Mucosa of rectum (tissue), 2 donors: ENCODE measurements around the gene BTN1A1.
A peak's percentile ranks its signal among the peaks of the same experiment; 100 is the strongest.
"Not testable (repeated sequence)": the region's sequence is repeated elsewhere in the genome, so short reads cannot be mapped to it uniquely, and the experiment has no call there.

Experiments used
- H3K27ac ChIP-seq, 2 donors: one replicate each; pipeline ENCODE4 v1.7.0; 2013; ENCODE audit warnings: inconsistent platforms in 2 of 2, low read depth in 2 of 2, low read length in 2 of 2
- H3K27me3 ChIP-seq, 2 donors: one replicate each; pipeline ENCODE4 v1.7.0; 2013; ENCODE audit warnings: low read length in 2 of 2; ENCODE audit not compliant: control insufficient read depth in 2 of 2, insufficient read depth in 2 of 2
- H3K36me3 ChIP-seq, 2 donors: one replicate each; pipeline ENCODE4 v1.7.0; 2013; ENCODE audit warnings: low read length in 2 of 2; ENCODE audit not compliant: control insufficient read depth in 2 of 2, insufficient read depth in 2 of 2
- H3K4me1 ChIP-seq, 2 donors: one replicate each; pipeline ENCODE4 v1.7.0; 2013; ENCODE audit warnings: low read length in 2 of 2, mild to moderate bottlenecking in 1 of 2; ENCODE audit not compliant: control insufficient read depth in 2 of 2, insufficient read depth in 2 of 2
- H3K4me3 ChIP-seq, 2 donors: one replicate each; pipeline ENCODE4 v1.7.0; 2013; ENCODE audit warnings: low read length in 2 of 2
- H3K9ac ChIP-seq, 2 donors: one replicate each; pipeline ENCODE4 v1.7.0; 2013; ENCODE audit warnings: low read length in 2 of 2, low read depth in 1 of 2, mild to moderate bottlenecking in 1 of 2
- H3K9me3 ChIP-seq, 2 donors: one replicate each; pipeline ENCODE4 v1.7.0; 2013; ENCODE audit warnings: low read length in 2 of 2; ENCODE audit not compliant: control insufficient read depth in 2 of 2
- donor health status: healthy.
- donor health status: Normal muscosa, but diverticular disease.

Gene BTN1A1

DNA sequence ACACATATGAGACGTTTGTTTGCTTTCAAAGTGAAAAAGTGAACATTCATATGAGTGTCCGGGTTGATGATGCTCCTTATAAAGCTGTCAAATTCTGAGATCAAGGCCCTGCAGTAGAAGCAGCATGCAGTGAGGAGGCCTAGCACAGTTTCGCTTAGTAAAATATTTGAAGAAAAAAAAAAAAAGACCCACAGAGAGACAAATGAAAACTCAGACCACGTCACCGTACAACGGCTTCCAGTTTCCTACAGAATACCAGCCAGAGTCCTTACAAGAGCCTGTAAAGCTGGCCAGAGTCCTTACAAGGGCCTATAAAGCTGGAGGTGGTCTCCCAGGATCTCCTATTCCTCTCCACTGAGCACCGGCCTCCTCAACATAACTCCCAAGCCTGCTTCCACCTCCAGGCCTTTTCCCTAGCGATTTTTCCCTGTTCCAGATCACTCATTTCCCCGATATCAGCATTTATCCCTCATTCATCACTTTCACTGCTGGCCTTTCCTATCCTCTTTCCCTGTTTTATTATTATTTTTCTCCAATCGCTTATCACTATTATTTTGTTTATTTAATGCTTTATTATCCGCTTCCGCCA lies 36.6 kb downstream of the BTN1A1 start:
- no peaks in the 10 kb centered on the region for H3K9me3 ChIP-seq
- H3K4me3 ChIP-seq, result peak overlapping the region; percentile 73 to 80
- peaks cover 11 to 15% of the 10 kb centered on the region in 2 donors for H3K4me1 ChIP-seq
- H3K36me3 ChIP-seq, result no peaks in the 10 kb centered on the region
- H3K27ac ChIP-seq, result peak overlapping the region; percentile 95 to 97
- H3K27me3 ChIP-seq, result no peaks in the 10 kb centered on the region
- peak overlapping the region; percentile 94 to 95 for H3K9ac ChIP-seq

DNA sequence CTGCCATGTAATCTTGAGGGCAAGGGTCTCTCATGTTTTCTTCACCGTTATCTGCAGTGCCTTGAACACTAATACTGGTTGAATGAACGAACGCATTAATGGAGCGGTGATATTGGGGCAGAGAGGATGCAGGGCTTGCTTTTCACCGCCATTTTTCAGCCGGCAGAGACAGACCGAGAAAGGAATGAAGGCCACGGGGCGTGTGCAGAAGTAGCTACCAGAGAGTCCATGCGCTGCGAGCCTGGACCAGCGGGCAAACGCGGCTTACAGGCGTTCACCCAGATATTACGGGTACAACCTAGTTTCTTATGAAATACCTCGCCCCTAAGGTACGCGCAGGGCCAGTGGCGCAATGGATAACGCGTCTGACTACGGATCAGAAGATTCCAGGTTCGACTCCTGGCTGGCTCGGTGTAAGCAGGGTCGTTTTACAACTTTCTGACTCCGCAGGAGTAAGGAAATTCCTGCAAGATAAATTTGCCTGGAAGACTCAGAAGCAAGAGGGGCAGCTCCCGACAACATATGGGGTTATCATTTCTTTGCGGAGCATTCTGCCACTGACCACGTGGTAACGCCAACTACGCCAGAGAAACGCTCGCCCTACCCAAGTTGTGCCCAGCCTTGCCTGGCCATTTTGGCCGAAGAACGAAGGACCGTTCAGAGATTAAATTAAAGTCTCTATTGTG lies 37.2 kb downstream of the BTN1A1 start:
- H3K4me3 ChIP-seq, result peak overlapping the region; percentile 73 to 80
- H3K27me3 ChIP-seq, result no peaks in the 10 kb centered on the region
- H3K4me1 ChIP-seq, result peaks cover 11 to 15% of the 10 kb centered on the region in 2 donors
- H3K27ac ChIP-seq, result peak overlapping the region; percentile 95 to 97
- no peaks in the 10 kb centered on the region for H3K9me3 ChIP-seq
- no peaks in the 10 kb centered on the region for H3K36me3 ChIP-seq
- peak overlapping the region; percentile 94 to 95 for H3K9ac ChIP-seq

DNA sequence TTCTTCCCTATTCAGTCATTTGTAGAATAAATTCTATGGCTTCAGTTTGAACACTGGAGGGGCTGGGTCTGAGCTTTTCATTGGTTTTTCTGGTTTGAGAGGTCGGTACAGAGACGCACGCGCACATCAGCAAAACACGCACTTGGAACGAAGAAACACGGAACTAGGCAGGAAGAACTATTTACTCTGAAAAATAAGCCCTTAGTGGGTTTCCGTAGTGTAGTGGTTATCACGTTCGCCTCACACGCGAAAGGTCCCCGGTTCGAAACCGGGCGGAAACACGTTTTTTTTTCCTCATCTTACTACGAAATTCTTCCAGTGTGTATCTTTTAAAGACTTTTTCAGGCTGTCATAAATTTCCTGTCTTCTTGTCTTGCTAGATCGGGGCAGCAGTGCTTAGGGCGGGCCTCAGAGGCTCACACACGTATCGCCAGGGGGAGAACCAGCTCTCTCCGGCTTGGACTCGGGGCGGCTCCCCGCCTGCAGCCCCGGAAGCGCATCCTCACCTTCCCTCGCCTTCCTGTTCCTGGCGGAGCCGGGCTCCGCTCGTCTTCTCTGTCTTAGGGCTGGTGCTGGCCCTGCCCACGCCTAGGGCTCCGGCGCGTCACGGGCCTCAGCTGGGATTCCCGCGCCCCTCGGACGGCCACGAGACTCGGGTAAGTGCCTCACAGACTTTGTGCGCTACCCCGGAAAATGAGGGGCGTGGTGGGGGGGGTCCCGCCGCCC lies 37.9 kb downstream of the BTN1A1 start, which contains the start of gene HMGN4:
TSS of gene HMGN4 (plus strand) at position 521 of the 726 bp plus-strand sequence. CDS start 6,841 bp downstream, outside the sequence.
- peaks cover 11 to 15% of the 10 kb centered on the region in 2 donors for H3K4me1 ChIP-seq
- H3K9me3 ChIP-seq, result no peaks in the 10 kb centered on the region
- H3K36me3 ChIP-seq, result peaks cover 3 to 4% of the 10 kb centered on the region in 2 donors
- peak within 1 kb of the TSS; percentile 95 to 97 for H3K27ac ChIP-seq
- H3K4me3 ChIP-seq, result peak within 1 kb of the TSS; percentile 73 to 80
- H3K9ac ChIP-seq, result peak within 1 kb of the TSS; percentile 94 to 95
- H3K27me3 ChIP-seq, result no peaks in the 10 kb centered on the region

DNA sequence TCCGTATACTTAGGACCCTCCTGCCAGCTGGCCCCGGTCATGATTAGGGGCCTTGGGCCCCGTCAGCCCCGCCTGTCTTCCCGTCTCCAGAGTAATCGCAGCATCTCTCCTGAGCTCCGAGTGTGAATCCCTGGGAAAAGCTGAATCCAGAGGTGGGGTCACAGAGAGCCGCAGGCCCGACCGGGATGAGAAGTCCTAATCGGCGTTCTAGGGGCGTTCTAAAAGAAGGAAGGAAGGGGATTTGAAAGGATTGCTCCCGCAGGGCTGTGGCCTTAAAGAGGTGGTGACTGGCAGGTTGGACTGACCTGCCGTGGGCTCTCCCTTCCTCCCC lies 38.4 kb downstream of the BTN1A1 start:
- Histone ChIP-seq H3K9ac (peak overlapping the region; percentile 94 to 95), H3K4me1 (peaks cover 11 to 15% of the 10 kb centered on the region in 2 donors), H3K4me3 (peak overlapping the region; percentile 73 to 80), H3K9me3 (no peaks in the 10 kb centered on the region), H3K27me3 (no peaks in the 10 kb centered on the region), H3K27ac (peak overlapping the region; percentile 95 to 97), H3K36me3 (peaks cover 3 to 7% of the 10 kb centered on the region in 2 donors)

DNA sequence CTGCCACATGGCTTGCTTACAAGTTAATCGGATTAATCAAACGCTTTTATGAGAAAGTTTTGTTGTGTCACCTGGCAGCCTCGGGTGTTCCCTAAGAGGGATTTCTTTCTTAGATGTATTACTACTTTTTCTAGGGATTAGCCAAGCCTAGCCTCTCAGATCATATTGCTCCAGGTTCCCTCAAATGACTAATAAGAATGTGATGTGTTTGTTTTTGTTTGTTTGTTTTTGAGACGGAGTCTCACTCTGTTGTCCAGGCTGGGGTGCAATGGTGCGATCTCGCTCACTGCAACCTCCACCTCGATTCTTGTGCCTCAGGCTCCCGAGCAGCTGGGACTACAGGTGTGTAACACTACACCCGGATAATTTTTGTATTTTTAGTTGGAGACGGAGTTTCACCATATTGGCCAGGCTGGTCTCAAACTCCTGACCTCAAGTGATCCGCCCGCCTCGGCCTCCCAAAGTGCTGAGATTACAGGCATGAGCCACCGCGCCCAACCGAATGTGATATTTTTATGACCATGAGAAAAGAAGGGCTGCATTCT lies 39.0 kb downstream of the BTN1A1 start:
- H3K27ac ChIP-seq, result no peak overlapping the region
- H3K4me3 ChIP-seq, result peak overlapping the region; percentile 73 to 80
- H3K9ac ChIP-seq, result peak overlapping the region; percentile 94 to 95

DNA sequence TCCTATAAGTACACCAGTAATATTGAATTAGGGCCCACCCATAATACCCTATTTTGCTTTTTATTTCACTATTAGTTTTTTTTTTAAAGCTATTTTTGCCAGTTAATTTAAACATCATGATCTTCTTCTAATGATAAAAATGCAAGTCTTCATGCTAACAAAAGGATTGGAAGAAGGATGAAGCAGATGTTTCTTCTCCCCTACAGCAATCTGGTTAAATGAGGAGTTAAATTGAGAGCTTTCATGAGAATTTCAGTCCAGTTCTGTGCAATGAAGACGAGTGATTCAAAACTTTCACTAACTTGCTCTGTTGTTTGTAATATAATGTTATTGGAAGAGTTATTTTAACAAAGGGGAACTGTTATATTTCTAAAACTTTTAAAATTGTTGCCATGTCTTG lies 41.5 kb downstream of the BTN1A1 start:
- Histone ChIP-seq H3K27ac (no peak overlapping the region), H3K4me3 (no peak overlapping the region), H3K27me3 (no peaks in the 10 kb centered on the region), H3K4me1 (peaks cover 8 to 13% of the 10 kb centered on the region in 2 donors), H3K9ac (no peak overlapping the region), H3K9me3 (no peaks in the 10 kb centered on the region), H3K36me3 (peaks cover 14 to 18% of the 10 kb centered on the region in 2 donors)

More for the DNA sequence above, 39.0 kb downstream of the BTN1A1 start:
- Histone ChIP-seq H3K36me3 (peaks cover 3 to 7% of the 10 kb centered on the region in 2 donors), H3K4me1 (peaks cover 11 to 15% of the 10 kb centered on the region in 2 donors), H3K9me3 (no peaks in the 10 kb centered on the region), H3K27me3 (no peaks in the 10 kb centered on the region)

DNA sequence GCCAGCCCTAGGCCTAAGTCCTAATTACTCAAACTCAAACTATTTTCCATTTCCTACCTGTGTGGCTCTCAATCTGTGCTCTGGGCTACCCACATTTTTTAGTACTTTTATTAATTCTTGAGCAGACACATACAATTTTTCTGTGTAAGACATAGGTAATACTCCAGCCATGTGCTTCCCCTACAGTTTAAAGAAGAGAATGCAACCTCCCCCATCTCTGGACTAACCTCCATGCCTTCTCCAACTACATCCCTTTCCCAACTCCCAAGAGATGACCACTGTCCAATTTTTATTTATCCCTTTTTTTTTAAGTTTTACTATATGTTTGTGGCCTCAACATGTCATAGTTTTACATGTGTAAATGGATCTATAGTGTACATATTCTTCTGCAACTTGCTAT lies 43.9 kb downstream of the BTN1A1 start:
- no peak overlapping the region for H3K27ac ChIP-seq

DNA sequence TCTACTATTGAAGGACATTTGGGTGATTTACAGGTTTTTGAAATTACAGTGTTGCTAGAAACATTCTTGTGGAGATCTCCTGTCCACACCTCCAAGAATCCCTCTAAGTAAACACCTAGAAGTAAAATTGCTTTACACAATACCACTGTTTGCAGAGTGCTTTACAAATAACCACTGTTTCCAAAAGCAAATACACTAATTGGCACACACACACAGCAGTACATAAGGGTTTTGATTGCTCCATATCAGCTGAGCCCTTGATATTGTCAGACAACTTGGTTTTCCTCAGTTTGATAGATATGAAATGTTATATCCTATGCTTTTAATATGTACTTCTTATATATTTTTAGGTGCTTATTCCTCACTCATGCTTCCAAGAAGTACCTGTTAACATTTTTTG lies 44.4 kb downstream of the BTN1A1 start:
- Histone ChIP-seq H3K9ac (no peak overlapping the region), H3K9me3 (no peaks in the 10 kb centered on the region), H3K27me3 (no peaks in the 10 kb centered on the region), H3K27ac (no peak overlapping the region), H3K4me1 (no peaks in the 10 kb centered on the region), H3K36me3 (peaks cover 14 to 18% of the 10 kb centered on the region in 2 donors), H3K4me3 (no peak overlapping the region)

More for the DNA sequence above, 43.9 kb downstream of the BTN1A1 start:
- Histone ChIP-seq H3K9ac (no peak overlapping the region), H3K4me1 (peaks cover 1 to 3% of the 10 kb centered on the region in 2 donors), H3K36me3 (peaks cover 14 to 18% of the 10 kb centered on the region in 2 donors), H3K9me3 (no peaks in the 10 kb centered on the region), H3K4me3 (no peak overlapping the region), H3K27me3 (no peaks in the 10 kb centered on the region)

DNA sequence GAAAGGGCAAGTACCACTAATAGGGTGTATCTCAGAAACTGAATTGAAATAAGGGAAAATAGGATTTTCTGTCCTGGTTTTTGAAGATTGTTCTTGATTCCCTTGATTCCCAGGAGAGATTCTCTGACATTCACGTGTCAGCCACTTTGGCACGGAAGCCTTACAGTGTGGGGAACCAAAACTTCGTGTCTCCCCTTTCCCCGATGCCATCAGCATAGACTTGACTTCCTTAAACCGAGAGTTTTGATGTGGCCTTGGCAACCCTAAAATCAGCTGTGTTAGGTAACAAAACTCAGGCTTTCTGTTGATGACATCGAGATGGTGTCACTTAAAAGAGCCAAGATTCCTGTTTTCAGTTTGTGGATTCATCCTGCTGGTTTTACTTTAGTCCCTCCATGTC lies 45.5 kb downstream of the BTN1A1 start:
- peaks cover 14 to 18% of the 10 kb centered on the region in 2 donors for H3K36me3 ChIP-seq
- no peak overlapping the region for H3K4me3 ChIP-seq
- no peak overlapping the region for H3K9ac ChIP-seq
- H3K9me3 ChIP-seq, result no peaks in the 10 kb centered on the region
- no peak overlapping the region for H3K27ac ChIP-seq
- H3K4me1 ChIP-seq, result peaks cover 0 to 2% of the 10 kb centered on the region in 2 donors
- no peaks in the 10 kb centered on the region for H3K27me3 ChIP-seq

DNA sequence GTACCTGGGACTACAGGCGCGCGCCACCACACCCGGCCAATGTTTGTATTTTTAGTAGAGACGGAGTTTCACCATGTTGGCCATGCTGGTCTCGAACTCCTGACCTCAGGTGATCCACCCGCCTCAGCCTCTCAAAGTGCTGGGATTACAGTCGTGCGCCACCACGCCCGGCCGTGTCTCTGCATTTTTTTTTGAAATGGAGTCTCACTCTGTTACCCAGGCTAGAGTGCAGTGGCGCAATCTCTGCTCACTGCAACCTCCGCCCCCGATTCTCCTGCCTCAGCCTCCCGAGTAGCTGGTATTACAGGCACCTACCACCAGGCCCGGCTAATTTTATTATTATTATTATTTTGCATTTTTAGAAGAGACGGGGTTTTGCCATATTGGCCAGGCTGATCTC lies 47.3 kb downstream of the BTN1A1 start:
- H3K27ac ChIP-seq, H3K27me3 ChIP-seq, H3K9ac ChIP-seq: not testable (repeated sequence)

More for the DNA sequence above, 47.3 kb downstream of the BTN1A1 start:
- H3K4me1 ChIP-seq, H3K9me3 ChIP-seq, H3K4me3 ChIP-seq: not testable (repeated sequence)
- peaks cover 14 to 18% of the 10 kb centered on the region in 2 donors for H3K36me3 ChIP-seq
